ENCODE measurements around the gene NAT8L. TPM values are rescaled to one million over a fixed set of nuclear protein-coding genes. Genes with fewer than 3 reads are reported as not detected.

Gene NAT8L
- total and polyA plus RNA-seq, 2 of the 13 experiments (the other 11 are each of a cell fraction or from before 2014, with no cell fraction given) = 2.2 to 3.3 TPM

DNA sequence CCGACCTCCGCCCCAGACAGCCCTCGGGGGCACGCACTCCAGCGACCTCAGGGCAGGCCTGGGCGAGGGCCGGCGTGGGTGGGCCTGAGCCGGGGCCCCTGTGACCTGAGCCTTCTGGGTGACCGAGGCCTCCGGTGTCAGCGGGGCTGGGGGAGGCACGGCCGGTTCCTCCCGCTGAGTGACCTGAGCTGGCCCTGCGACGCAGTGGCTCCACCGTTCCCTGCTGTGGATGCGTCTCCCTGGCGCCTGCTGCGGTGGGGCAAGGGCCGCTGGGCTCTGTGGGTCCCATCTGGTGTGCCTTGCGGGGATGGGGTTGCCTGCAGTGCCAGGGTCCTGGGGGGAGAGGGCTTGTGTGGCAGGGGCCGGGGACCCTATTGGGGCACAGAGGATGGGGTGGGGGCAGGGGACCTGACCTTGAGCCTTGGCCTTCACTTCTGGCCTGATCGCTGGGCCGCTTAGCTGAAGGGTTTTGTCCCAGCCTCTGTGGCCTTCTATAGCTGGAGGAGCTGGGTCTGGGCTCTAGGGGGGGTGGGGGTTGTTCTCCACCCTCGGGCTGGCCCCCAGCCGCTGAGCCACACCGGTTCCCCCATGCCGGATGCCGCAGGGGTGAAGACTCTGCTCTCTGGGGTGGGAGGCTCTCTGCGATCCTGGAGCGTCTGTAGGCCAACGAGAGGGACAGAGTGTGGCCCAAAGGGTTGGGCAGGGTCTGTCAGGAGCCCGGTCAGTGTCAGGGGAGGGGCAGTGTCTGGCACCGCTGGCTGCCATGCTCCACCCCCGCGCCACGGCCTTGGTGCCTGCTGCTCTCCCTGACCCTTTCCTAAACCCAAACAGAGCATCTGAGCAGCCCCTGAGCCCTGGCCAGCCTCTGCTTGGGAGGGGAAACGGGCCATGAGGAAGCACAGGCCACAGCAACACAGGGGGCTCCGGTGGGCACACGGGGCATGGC is 2.3 kb downstream of the NAT8L start (continued):
- TF ChIP-seq ZNF784 (CRISPR knock-in tag; IDR thresholded peaks at IDR 0.05; ENCODE audit: borderline replicate concordance) = peak; percentile 72; the same call in 1 of the 2 replicates

DNA sequence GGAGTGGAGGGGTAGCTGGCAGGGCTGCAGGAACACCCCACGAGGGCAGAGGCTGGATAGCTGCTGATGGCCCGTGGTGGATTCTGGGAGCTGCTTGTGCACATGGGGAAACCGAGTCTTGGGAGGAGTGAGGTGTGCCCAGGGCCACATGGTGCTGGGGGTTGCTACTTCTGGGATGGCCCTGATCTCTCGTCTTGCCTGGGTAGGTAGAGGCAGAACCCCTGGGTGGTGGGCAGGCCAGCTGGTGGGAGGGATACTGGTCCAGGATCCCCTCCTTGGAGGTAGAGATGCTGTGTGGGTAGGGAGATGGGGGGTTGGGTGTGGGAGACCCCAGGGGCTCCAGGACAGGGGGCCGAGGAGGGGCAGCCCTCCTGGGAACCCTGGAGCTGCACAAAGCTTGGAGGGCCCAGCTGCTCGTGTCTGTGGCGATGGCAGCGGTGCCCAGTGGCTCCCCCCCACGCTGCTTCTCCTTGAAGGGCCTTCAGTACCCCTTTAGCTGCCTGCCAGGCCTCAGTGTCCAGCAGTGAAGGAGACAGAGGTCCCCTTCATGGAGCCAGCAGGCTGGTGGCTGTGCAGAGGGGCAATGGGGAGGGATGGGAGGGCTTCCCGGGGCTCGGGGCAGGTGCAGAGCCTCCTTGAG is 3.2 kb downstream of the NAT8L start:
- FAIRE-seq (no peak), ATAC-seq (no peak), DNase-seq (ENCODE audit: low spot score) (no peak)
- H3K9me3 ChIP-seq (ENCODE audit: low read length) = no peaks in the 10 kb centered on the region
- no TSS peak for BruUV-seq (replicated peaks)
- WGBS (ENCODE audit: low lambda C conversion rate) = 53% methylated on average over 2 of the region's 11 CpGs
- no peaks in the 10 kb centered on the region for H4K20me1 ChIP-seq (ENCODE audit: insufficient read depth, low read length)
- H3K4me1 ChIP-seq (ENCODE audit: insufficient read depth, low read length) = peaks cover 39% of the 10 kb centered on the region
- no peaks in the 10 kb centered on the region for H3K36me3 ChIP-seq (replicated peaks in 1 of 2; ENCODE audit: control insufficient read depth in 1 of 2, insufficient read depth in 2 of 2, low read length in 2 of 2)
- H3K4me3 ChIP-seq (replicated peaks in 1 of 3; ENCODE audit: insufficient read depth in 1 of 3, low read depth in 2 of 3, low read length in 3 of 3) = peak overlapping the region in 1 of 3 experiments; percentile 48; a peak in 1 of 6 replicates
- peak overlapping the region; percentile 29; the same call in 1 of the 2 replicates for H3K9ac ChIP-seq (ENCODE audit: insufficient read depth, low read depth, low read length)
- POLR2A ChIA-PET = no interaction called here
- H3K4me2 ChIP-seq (ENCODE audit: low read depth, low read length) = peak overlapping the region; percentile 63; the same call in 1 of the 2 replicates
- in situ Hi-C loops (cut with HindIII; ENCODE audit: extremely low pct_ligation_motif_present, low pct_unique_long_range_greater_than_20kb) = no loop called here
- CTCF ChIA-PET (ENCODE audit: low intra/inter-chr PET ratio, low total read pairs) = no interaction called here
- H3K27ac ChIP-seq (ENCODE audit: extremely low read length, insufficient read depth, low read length) = no peak overlapping the region
- peaks cover 0 to 10% of the 10 kb centered on the region in 2 experiments; a peak in 2 of 5 replicates for H3K27me3 ChIP-seq (ENCODE audit: control insufficient read depth in 1 of 2, insufficient read depth in 2 of 2, low read length in 2 of 2)
- H2AFZ ChIP-seq (ENCODE audit: low read length) = no peak overlapping the region
- no peaks in the 10 kb centered on the region for H3K79me2 ChIP-seq (ENCODE audit: insufficient read depth, low read length)
- intact Hi-C loops (cut with micrococcal nuclease; ENCODE audit: unreplicated experiment) = no loop called here
- TF ChIP-seq ZNF816 (CRISPR knock-in tag; IDR thresholded peaks at IDR 0.05; ENCODE audit: borderline replicate concordance) (no peak), GMEB1 (CRISPR knock-in tag; IDR thresholded peaks at IDR 0.05; ENCODE audit: borderline replicate concordance) (no peak), MLX (CRISPR knock-in tag; IDR thresholded peaks at IDR 0.05) (no peak), PPARG (CRISPR knock-in tag; conservative IDR thresholded peaks at IDR 0.05) (no peak), ZNF234 (CRISPR knock-in tag; conservative IDR thresholded peaks at IDR 0.05) (no peak), ZNF670 (CRISPR knock-in tag; IDR thresholded peaks at IDR 0.05; ENCODE audit: borderline replicate concordance) (no peak)
- TF ChIP-seq, protein P1, sequence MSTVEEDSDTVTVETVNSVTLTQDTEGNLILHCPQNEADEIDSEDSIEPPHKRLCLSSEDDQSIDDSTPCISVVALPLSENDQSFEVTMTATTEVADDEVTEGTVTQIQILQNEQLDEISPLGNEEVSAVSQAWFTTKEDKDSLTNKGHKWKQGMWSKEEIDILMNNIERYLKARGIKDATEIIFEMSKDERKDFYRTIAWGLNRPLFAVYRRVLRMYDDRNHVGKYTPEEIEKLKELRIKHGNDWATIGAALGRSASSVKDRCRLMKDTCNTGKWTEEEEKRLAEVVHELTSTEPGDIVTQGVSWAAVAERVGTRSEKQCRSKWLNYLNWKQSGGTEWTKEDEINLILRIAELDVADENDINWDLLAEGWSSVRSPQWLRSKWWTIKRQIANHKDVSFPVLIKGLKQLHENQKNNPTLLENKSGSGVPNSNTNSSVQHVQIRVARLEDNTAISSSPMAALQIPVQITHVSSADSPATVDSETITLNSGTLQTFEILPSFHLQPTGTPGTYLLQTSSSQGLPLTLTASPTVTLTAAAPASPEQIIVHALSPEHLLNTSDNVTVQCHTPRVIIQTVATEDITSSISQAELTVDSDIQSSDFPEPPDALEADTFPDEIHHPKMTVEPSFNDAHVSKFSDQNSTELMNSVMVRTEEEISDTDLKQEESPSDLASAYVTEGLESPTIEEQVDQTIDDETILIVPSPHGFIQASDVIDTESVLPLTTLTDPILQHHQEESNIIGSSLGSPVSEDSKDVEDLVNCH (CRISPR knock-in tag; IDR thresholded peaks at IDR 0.05) = no peak
- TF ChIP-seq, protein P2, sequence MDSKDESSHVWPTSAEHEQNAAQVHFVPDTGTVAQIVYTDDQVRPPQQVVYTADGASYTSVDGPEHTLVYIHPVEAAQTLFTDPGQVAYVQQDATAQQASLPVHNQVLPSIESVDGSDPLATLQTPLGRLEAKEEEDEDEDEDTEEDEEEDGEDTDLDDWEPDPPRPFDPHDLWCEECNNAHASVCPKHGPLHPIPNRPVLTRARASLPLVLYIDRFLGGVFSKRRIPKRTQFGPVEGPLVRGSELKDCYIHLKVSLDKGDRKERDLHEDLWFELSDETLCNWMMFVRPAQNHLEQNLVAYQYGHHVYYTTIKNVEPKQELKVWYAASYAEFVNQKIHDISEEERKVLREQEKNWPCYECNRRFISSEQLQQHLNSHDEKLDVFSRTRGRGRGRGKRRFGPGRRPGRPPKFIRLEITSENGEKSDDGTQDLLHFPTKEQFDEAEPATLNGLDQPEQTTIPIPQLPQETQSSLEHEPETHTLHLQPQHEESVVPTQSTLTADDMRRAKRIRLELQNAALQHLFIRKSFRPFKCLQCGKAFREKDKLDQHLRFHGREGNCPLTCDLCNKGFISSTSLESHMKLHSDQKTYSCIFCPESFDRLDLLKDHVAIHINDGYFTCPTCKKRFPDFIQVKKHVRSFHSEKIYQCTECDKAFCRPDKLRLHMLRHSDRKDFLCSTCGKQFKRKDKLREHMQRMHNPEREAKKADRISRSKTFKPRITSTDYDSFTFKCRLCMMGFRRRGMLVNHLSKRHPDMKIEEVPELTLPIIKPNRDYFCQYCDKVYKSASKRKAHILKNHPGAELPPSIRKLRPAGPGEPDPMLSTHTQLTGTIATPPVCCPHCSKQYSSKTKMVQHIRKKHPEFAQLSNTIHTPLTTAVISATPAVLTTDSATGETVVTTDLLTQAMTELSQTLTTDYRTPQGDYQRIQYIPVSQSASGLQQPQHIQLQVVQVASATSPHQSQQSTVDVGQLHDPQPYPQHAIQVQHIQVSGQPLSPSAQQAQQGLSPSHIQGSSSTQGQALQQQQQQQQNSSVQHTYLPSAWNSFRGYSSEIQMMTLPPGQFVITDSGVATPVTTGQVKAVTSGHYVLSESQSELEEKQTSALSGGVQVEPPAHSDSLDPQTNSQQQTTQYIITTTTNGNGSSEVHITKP (CRISPR knock-in tag; IDR thresholded peaks at IDR 0.05; ENCODE audit: low read depth) = no peak
